NB4 (cell line): ENCODE results near the gene GALNT18.
A peak's percentile ranks its signal among the peaks of the same experiment; 100 is the strongest.

ENCODE experiments used
- DNase-seq: peaks from one replicate; pipeline ENCODE4 v3.0.0; 2010; ENCODE audit warnings: low read depth
- H3K4me3 ChIP-seq: one replicate; pipeline ENCODE4 v1.5.1; 2011; ENCODE audit warnings: mild to moderate bottlenecking, low read depth, low read length, moderate library complexity
- MAX ChIP-seq: IDR thresholded peaks from 2 replicates; pipeline ENCODE4 v1.6.1; 2011; ENCODE audit warnings: low read depth, low read length
- MYC ChIP-seq: IDR thresholded peaks from 2 replicates; pipeline ENCODE4 v1.6.1; 2011; ENCODE audit warnings: low read depth, low read length
- POLR2A ChIP-seq: IDR thresholded peaks from 2 replicates; pipeline ENCODE4 v1.6.1; 2011; ENCODE audit warnings: mild to moderate bottlenecking; ENCODE audit not compliant: insufficient read length; ENCODE audit errors: extremely low read depth
- TF ChIP-seq, protein P1 (sequence below): IDR thresholded peaks from one replicate; pipeline ENCODE4 v1.5.1; 2012; ENCODE audit warnings: low read depth, low read length

GALNT18 gene

GRCh38 chr11:11471201-11471600, 150.6 kb downstream of the GALNT18 start:
- TF ChIP-seq, protein P1, sequence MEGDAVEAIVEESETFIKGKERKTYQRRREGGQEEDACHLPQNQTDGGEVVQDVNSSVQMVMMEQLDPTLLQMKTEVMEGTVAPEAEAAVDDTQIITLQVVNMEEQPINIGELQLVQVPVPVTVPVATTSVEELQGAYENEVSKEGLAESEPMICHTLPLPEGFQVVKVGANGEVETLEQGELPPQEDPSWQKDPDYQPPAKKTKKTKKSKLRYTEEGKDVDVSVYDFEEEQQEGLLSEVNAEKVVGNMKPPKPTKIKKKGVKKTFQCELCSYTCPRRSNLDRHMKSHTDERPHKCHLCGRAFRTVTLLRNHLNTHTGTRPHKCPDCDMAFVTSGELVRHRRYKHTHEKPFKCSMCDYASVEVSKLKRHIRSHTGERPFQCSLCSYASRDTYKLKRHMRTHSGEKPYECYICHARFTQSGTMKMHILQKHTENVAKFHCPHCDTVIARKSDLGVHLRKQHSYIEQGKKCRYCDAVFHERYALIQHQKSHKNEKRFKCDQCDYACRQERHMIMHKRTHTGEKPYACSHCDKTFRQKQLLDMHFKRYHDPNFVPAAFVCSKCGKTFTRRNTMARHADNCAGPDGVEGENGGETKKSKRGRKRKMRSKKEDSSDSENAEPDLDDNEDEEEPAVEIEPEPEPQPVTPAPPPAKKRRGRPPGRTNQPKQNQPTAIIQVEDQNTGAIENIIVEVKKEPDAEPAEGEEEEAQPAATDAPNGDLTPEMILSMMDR: no peak
- TF ChIP-seq POLR2A: no peak
- TF ChIP-seq MYC: no peak
- no peak for TF ChIP-seq MAX
- no peak overlapping the region for H3K4me3 ChIP-seq
- no peak for DNase-seq

DNA sequence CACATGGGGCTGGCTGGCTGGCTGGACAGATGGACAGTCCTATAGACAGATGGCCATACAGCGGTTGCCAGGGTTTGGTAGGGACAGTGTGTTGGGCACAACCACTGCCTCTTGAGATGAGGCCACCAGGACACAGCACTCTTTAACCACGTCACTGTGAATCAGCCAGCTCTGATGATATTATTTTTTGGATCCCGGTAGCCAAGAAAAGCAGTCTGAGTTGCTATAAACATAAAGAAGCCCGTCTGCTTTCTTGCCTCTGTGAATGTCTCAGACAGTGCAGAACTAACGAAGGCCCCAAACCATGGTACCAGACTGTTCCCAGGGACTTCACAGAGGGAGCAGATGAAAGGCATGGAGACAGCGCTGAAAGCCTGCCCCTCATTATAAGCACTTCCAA, 152.9 kb downstream of the GALNT18 start:
- H3K4me3 ChIP-seq: no peak overlapping the region
- DNase-seq: no peak
- TF ChIP-seq MYC: no peak
- no peak for TF ChIP-seq POLR2A
- no peak for TF ChIP-seq MAX
- TF ChIP-seq, protein P1: no peak

DNA sequence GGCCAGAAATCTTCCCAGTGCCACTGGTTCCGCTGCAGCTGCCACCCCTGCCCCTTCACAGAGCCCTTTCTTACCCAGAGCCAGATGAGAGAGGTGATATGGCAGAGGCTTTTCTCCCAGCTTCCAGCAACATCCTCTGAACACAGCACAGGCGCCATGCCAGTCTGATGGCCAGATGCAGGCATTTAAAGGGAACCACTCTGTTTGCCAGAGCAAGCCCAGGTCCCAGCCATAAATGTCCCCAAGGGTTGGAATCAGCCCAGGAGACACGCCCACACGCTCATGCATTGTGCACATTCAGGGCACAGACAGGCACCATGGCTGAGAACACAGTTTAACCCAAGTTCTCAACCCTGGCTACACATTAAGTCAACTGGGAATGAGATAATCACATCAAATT, 154.5 kb downstream of the GALNT18 start:
- TF ChIP-seq MYC: no peak
- no peak for TF ChIP-seq POLR2A
- TF ChIP-seq MAX: no peak
- TF ChIP-seq, protein P1: no peak
- no peak for DNase-seq
- H3K4me3 ChIP-seq: no peak overlapping the region

DNA sequence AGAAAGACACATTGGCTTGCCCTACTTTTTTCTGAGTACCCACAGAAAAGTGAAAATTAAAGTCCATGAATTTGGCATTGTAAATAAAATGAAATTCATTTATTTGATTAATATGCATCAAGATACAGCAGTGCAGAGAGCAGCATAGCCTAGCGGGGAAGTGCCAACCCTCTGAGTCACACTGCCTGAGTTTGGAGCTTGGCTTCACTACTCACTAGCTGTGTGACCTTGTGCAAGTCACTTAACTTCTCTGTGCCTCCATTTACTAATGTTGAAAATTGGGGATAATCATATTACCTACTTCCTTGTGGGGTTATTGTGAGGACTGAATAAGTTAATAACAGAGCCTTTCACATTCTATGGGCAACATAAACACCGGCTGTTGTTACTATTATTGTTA, 157.2 kb downstream of the GALNT18 start:
- no peak for DNase-seq
- no peak overlapping the region for H3K4me3 ChIP-seq
- TF ChIP-seq MYC: no peak
- no peak for TF ChIP-seq POLR2A
- TF ChIP-seq MAX: no peak
- TF ChIP-seq, protein P1: no peak

DNA sequence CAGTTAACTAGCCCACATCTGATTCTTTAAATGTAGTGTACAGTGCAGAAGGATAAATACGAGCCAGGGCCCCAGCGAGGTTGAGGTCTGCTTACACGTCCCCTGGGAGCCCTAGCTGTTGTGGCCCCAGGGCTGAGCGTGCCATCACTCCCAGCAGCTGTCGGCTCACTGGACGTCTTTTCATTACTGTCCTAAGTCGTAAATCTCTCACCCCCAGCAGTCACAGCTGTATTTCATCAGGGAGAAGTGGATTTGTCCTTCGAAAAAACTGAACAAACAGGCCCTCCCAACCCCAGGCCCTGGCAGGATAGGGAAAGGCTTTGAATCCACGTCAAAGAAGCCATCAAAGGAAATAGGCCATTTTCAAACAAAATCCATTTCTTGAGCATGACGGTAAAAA, 158.4 kb downstream of the GALNT18 start:
- peak; percentile 80 for DNase-seq
- TF ChIP-seq MAX: no peak
- TF ChIP-seq, protein P1: no peak
- no peak overlapping the region for H3K4me3 ChIP-seq

DNA sequence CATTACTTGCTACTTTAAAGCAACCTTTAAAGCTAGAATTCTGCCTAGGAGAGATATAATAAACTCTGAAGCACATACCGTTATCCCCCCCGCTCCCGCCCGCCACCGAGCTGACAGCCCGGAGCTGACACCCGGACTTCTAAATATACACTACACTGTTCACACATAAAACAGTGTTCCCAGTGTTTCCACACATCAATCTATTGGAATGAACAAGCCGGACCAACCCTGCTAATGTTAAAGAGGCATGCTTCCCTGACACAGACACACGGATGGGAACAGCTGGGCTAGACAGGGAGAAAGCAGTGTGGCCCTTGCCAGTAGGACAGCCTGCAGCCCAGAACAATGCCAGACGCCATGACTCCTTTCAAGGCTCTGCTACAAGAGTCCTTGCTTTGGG, 160.3 kb downstream of the GALNT18 start:
- H3K4me3 ChIP-seq: no peak overlapping the region
- TF ChIP-seq POLR2A: no peak
- no peak for TF ChIP-seq MYC
- TF ChIP-seq MAX: no peak
- TF ChIP-seq, protein P1: no peak

More for the DNA sequence above, 160.3 kb downstream of the GALNT18 start:
- no peak for DNase-seq
